NCI-H2196 (cell line): ENCODE data around the gene ANKRD53.

ENCODE experiments used
- DNase-seq: peaks from one replicate; lab custom pipeline; 2025; ENCODE audit not compliant: unreplicated experiment; lab: John Stamatoyannopoulos, UW

Gene ANKRD53

DNA sequence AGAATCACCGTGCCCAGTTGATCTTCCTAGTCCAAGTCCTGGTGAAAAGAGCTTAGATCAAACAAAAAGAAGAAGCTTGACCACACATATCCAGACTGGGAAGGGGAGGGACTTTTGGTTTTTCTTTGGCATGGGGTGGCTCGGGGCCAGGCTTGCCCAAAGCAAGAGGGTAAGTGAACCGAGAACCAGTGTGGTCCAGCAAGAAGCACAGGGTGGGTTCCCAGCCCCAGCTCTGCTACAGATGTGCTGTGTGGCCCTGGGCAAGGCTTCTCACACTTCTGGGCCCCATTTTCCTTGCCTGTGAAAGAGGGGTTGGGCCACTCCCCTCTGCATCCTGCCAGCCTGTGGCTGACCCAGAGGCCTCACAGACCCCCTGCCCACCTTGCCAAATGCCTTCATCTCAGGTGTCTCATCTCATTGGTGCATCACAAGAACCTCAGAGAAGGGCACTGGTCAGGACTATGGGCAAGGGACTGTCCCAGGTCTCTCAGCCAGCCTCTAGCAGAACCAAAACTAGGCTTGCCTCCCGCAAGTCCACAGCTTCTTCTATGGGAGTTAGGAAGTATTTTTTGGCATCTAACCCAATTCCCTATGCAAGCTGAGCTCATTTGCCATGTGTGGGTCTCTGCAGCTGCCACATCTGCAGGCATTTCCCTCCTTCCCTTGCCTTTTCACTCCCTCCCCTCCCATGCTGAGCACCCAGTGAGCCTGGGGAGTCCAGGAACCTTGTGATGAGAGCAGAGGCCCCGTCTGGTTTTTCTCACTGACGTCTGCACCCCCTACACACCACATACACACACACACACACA lies 35.8 kb upstream of the ANKRD53 start:
- DNase-seq = no peak

- no peak for DNase-seq
Observed at GRCh38 chr2:70943205-70943871, 35.1 kb upstream of the ANKRD53 start.

DNA sequence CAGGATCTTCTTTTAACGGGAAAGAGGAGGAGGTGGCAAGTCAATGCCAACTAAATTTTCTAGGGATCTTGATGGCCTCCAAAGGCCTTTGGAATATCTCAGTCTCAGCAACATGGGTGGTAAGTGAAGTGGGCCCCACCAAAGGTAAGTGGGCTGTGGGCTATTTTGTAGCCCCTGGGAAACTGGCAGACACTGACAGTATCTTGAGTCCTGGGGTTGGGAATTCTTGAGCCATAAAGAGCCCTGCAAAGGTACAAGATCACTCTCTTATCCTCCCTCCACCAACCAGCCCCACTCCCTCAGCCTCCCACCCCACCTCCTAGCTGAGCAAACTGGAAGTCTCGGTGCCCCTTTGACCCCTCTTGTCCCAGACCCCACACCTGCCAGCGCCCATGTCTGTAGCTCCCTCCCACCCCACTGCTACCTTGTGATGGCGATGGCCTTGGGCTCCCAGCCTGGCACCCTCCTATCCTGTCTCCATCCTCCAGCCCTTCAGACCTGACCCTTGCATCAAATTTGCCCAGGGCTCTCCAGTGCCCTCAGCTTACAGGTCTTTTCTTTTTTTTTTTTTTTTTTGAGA lies 34.2 kb upstream of the ANKRD53 start:
- DNase-seq = no peak

GRCh38 chr2:70946832-70947442 lies 31.5 kb upstream of the ANKRD53 start:
- DNase-seq = peak; percentile 34

GRCh38 chr2:70947556-70948184 lies 30.8 kb upstream of the ANKRD53 start:
- DNase-seq = no peak

GRCh38 chr2:70948337-70949003 lies 30.0 kb upstream of the ANKRD53 start:
- DNase-seq = peak; percentile 65

DNA sequence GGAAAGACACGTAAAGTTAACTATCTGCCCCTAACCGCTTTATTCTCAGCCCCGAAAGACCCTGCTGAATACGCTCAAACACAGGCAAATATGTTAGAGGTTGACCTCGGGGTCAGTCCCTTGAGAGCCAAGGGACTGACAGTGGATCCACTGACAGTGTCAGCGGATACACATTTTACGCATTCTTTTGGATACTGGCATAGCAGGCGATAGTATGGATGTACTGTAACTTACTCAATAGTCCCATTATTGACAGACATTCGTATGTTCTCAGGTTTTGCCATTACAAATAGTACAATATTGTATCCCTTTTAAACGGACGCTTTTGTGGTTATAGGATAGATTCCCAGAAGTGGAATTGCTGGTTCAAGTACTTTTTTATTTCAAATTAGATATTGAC lies 29.3 kb upstream of the ANKRD53 start:
- DNase-seq = no peak

DNA sequence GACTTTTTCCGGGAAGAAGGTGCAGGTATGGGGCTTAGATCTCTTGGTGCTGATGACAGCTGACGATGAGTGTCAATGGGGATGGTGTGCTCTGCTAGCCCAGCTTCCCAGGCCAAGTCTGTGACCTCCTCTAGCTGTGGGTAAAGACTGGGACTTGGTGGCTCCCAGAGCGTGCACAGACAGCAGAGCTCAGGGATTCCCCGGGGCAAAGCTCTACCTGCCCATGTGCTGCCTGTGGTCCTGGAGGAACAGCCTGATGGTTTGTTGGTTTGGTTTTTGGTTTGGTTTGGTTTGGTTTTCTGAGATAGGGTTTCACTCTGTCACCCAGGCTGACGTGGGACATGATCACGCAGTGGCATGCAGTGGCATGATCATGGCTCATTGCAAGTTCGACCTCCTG lies 23.5 kb upstream of the ANKRD53 start:
- no peak for DNase-seq

GRCh38 chr2:70956141-70956540 lies 22.3 kb upstream of the ANKRD53 start:
- no peak for DNase-seq

GRCh38 chr2:70957798-70958197 lies 20.6 kb upstream of the ANKRD53 start:
- no peak for DNase-seq

DNA sequence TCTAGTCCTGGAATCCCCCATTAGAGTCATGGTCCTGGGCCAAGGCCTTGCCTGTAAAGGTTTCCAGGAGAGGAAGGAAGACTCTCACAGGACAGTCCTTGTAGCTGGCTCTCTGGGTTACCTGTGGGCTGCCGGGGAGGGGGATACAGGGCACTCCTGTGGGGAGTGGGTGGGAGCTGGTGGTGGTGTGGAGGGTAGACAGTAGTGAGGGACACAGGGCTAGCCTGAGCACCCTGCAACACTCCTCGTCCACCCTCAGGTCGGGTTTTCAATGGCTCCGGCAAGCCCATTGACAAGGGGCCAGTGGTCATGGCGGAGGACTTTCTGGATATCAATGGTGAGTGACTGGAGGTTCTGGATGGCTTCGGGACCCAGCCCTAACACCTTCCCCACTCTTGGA lies 19.7 kb upstream of the ANKRD53 start:
- no peak for DNase-seq

DNA sequence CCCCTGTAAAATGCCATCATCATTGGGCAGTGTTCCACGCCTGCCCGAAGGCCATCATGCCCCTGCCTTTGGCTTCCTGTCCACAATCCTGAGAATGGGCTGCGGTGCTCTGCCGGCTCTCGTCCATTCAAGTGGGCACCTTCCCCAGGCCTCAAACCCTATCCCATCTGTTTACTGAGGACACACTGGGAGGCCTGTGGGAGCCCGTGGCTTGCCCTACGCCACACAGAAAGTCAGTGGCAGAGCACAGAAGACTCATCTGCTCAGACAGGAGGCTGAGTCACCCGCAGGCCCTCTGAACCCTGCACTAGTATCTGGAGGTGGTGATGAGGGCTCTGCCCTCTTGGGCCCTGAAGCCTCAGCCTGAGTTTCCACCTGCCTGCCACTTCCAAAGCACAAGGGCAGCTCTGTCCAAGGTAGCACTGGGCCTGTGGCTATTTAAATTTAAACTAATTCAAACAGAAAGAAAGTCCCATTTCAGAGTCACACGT lies 19.1 kb upstream of the ANKRD53 start:
- no peak for DNase-seq

- DNase-seq = no peak
Observed at GRCh38 chr2:70959851-70960832, 18.3 kb upstream of the ANKRD53 start.

GRCh38 chr2:70960833-70961647 lies 17.4 kb upstream of the ANKRD53 start:
- no peak for DNase-seq

DNA sequence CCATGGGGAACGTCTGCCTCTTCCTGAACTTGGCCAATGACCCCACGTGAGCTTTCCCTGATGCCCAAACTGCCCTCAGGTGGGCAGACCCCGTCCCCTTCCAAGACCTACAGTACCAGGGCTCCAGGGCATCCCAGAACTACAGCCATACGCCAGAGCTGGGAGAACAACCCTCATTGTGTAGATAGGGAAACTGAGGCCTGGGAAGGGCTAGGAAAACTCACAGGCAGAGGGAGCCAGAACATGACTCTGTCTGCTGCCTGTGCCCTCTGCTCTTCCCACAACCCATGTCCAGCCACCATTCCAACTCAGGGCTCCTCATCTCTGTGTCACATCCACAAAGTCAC lies 16.8 kb upstream of the ANKRD53 start:
- no peak for DNase-seq

GRCh38 chr2:70962211-70962884 lies 16.1 kb upstream of the ANKRD53 start:
- DNase-seq = no peak

DNA sequence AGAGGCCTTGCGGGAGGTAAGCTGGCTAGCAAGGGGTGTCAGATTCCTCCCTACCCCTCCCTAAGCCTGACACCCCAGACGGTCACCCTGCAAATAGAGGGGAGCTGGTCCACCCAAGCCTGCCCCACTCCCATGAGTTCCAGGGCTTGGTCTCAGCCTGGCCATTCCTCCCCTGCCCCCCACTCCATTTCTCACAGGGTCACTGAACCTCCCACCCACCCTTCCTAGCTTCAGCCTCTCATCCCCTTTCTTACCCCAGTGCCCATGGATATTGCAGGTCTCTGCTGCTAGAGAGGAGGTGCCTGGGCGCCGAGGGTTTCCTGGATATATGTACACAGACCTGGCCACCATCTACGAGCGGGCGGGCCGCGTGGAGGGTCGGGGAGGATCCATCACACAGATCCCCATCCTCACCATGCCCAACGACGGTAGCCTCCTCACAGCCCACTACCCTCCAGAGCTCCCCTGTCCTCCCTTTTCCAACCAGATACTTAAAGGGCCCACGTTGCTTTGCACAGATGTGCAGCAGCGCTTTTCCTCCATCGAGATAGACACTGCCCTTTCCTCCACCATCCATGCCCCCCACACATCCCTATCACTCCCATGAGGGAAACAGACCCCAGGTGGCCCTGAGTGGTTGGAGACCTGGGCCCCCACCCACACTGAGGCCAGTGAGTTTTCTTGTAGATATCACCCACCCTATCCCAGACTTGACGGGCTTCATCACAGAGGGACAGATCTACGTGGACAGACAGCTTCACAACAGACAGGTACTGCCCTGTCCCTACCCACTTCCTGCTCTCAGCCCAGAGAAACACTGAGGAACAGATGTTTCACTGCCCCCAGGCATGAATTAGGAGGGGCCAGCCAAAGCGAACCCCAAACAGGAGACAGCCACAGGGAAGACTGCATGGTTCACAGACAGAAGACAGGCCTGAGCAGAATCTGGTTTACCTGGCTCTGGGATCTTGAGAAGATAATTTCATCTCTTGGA lies 15.2 kb upstream of the ANKRD53 start:
- DNase-seq = no peak
